H1 (cell line): ENCODE measurements around the gene TNF. TPM values are rescaled to one million over a fixed set of nuclear protein-coding genes. Genes with fewer than 3 reads are reported as not detected.

Experiments
- GTF2F1 ChIP-seq: IDR thresholded peaks from 2 replicates; pipeline ENCODE4 v1.6.1; 2012; ENCODE audit warnings: low read depth, low read length, improper control_type of control experiment, borderline replicate concordance
- HDAC2 ChIP-seq, 2 experiments: fragments of 300-600 bp in 1 of 2; sonication (generic) in 1 of 2; IDR thresholded peaks; 2 replicates each; pipeline ENCODE4 v1.6.1; 2011 to 2012; ENCODE audit warnings: low read depth in 2 of 2, low read length in 2 of 2, mild to moderate bottlenecking in 2 of 2, moderate library complexity in 2 of 2, borderline replicate concordance in 1 of 2, inconsistent platforms in 1 of 2
- MAFK ChIP-seq: IDR thresholded peaks from 2 replicates; pipeline ENCODE4 v1.6.1; 2012; ENCODE audit warnings: low read depth, mild to moderate bottlenecking, improper control_type of control experiment, low read length
- NRF1 ChIP-seq: IDR thresholded peaks from 2 replicates; pipeline ENCODE4 v1.6.1; 2011; ENCODE audit warnings: mild to moderate bottlenecking, low read depth, low read length, improper control_type of control experiment
- RAD21 ChIP-seq, 2 experiments: IDR thresholded peaks in 1 of 2; conservative IDR thresholded peaks in 1 of 2; 2 replicates each; pipeline ENCODE4 v1.6.1; 2011; ENCODE audit warnings: low read depth in 2 of 2, low read length in 2 of 2, improper control_type of control experiment in 1 of 2, inconsistent platforms in 1 of 2, mild to moderate bottlenecking in 1 of 2, moderate library complexity in 1 of 2
- TAF1 ChIP-seq: IDR thresholded peaks from 2 replicates; pipeline ENCODE4 v1.6.1; 2011; ENCODE audit warnings: mild to moderate bottlenecking, low read depth, low read length
- TAF7 ChIP-seq: optimal IDR thresholded peaks from 2 replicates; pipeline ENCODE3; 2011; ENCODE audit warnings: low read depth, mild to moderate bottlenecking, inconsistent platforms, low read length, moderate library complexity, borderline replicate concordance
- TBP ChIP-seq: IDR thresholded peaks from 2 replicates; pipeline ENCODE4 v1.6.1; 2011; ENCODE audit warnings: low read depth, low read length, improper control_type of control experiment
- polyA plus RNA-seq, 7 experiments: library from polyadenylated mRNA; depleted of rRNA in 3 of 7; stranded (reverse) in 5 of 7; unstranded in 2 of 7; fragments of >200 nt in 5 of 7; fragments of 200-250 nt in 2 of 7; gene quantifications; 1 replicate in 5 of 7; 2 replicates in 1 of 7; 4 replicates in 1 of 7; pipeline versions ENCODE4 v1.2.1 to v1.2.3, GENCODE V29; 2011 to 2013; ENCODE audit warnings: missing spikeins in 2 of 7, mixed read lengths in 2 of 7
- total RNA-seq: library from RNA; stranded (reverse); fragmentation: NEBNext Ultra II Directional; extraction: Animal tissue kit (Norgen Biotek cat#: 25700); gene quantifications from 2 replicates; pipeline ENCODE4 v1.2.1, GENCODE V29; 2021
- TF ChIP-seq, protein P1 (sequence below): fragments of 300-600 bp; sonication (generic); IDR thresholded peaks from 2 replicates; pipeline ENCODE4 v1.7.1; 2012; ENCODE audit warnings: low read length, moderate library complexity, mild to moderate bottlenecking, inconsistent platforms; ENCODE audit not compliant: insufficient replicate concordance

TNF gene
- total and polyA plus RNA-seq, 2 of the 8 experiments (the other 6 are each of a cell fraction or from before 2014, with no cell fraction given) = not detected

DNA sequence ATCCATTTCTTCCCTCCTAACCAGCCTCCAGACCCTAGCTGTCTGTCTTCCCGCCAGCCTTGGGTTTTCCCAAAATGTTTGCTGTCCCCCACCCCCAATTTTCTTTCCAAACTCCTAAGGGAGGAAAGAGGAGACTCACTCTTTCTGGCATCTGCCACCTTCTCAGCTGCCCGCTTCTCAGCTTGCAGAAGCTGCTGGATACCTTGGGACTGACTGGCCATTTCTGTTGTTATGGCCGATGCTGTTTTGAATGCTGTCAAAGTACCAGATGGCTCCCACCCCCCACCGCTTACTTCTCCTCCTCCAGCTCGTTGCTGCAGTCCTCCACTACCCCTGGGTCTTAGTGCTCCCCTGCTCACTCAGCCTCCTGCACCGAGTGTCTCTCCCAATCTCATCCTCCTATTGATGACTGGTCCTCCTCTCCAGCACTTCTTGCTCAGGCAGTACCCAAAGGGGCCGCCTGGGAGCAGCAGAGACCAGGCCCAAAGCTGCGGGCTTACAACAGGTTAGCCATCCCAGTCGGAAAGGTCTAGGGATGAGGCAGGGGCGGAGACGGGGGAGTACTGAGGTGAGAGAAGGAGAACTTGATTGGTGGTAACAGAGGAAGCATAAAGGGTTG lies 28.9 kb upstream of the TNF start, which contains the start of gene ATP6V1G2 (continued):
- TF ChIP-seq TAF1 = peak; percentile 73
- peak in 1 of 2 experiments; percentile 80; a peak in 1 of 4 replicates for TF ChIP-seq HDAC2 (IDR thresholded peaks at IDR 0.05; ENCODE audit: borderline replicate concordance in 1 of 2, low read depth in 2 of 2, low read length in 2 of 2)
- no peak for TF ChIP-seq NRF1
- peak; percentile 99 to 100 for TF ChIP-seq RAD21 (IDR thresholded peaks at IDR 0.05 in 1 of 2, conservative IDR thresholded peaks at IDR 0.05 in 1 of 2; ENCODE audit: low read depth in 2 of 2, low read length in 2 of 2)
- TF ChIP-seq, protein P1, sequence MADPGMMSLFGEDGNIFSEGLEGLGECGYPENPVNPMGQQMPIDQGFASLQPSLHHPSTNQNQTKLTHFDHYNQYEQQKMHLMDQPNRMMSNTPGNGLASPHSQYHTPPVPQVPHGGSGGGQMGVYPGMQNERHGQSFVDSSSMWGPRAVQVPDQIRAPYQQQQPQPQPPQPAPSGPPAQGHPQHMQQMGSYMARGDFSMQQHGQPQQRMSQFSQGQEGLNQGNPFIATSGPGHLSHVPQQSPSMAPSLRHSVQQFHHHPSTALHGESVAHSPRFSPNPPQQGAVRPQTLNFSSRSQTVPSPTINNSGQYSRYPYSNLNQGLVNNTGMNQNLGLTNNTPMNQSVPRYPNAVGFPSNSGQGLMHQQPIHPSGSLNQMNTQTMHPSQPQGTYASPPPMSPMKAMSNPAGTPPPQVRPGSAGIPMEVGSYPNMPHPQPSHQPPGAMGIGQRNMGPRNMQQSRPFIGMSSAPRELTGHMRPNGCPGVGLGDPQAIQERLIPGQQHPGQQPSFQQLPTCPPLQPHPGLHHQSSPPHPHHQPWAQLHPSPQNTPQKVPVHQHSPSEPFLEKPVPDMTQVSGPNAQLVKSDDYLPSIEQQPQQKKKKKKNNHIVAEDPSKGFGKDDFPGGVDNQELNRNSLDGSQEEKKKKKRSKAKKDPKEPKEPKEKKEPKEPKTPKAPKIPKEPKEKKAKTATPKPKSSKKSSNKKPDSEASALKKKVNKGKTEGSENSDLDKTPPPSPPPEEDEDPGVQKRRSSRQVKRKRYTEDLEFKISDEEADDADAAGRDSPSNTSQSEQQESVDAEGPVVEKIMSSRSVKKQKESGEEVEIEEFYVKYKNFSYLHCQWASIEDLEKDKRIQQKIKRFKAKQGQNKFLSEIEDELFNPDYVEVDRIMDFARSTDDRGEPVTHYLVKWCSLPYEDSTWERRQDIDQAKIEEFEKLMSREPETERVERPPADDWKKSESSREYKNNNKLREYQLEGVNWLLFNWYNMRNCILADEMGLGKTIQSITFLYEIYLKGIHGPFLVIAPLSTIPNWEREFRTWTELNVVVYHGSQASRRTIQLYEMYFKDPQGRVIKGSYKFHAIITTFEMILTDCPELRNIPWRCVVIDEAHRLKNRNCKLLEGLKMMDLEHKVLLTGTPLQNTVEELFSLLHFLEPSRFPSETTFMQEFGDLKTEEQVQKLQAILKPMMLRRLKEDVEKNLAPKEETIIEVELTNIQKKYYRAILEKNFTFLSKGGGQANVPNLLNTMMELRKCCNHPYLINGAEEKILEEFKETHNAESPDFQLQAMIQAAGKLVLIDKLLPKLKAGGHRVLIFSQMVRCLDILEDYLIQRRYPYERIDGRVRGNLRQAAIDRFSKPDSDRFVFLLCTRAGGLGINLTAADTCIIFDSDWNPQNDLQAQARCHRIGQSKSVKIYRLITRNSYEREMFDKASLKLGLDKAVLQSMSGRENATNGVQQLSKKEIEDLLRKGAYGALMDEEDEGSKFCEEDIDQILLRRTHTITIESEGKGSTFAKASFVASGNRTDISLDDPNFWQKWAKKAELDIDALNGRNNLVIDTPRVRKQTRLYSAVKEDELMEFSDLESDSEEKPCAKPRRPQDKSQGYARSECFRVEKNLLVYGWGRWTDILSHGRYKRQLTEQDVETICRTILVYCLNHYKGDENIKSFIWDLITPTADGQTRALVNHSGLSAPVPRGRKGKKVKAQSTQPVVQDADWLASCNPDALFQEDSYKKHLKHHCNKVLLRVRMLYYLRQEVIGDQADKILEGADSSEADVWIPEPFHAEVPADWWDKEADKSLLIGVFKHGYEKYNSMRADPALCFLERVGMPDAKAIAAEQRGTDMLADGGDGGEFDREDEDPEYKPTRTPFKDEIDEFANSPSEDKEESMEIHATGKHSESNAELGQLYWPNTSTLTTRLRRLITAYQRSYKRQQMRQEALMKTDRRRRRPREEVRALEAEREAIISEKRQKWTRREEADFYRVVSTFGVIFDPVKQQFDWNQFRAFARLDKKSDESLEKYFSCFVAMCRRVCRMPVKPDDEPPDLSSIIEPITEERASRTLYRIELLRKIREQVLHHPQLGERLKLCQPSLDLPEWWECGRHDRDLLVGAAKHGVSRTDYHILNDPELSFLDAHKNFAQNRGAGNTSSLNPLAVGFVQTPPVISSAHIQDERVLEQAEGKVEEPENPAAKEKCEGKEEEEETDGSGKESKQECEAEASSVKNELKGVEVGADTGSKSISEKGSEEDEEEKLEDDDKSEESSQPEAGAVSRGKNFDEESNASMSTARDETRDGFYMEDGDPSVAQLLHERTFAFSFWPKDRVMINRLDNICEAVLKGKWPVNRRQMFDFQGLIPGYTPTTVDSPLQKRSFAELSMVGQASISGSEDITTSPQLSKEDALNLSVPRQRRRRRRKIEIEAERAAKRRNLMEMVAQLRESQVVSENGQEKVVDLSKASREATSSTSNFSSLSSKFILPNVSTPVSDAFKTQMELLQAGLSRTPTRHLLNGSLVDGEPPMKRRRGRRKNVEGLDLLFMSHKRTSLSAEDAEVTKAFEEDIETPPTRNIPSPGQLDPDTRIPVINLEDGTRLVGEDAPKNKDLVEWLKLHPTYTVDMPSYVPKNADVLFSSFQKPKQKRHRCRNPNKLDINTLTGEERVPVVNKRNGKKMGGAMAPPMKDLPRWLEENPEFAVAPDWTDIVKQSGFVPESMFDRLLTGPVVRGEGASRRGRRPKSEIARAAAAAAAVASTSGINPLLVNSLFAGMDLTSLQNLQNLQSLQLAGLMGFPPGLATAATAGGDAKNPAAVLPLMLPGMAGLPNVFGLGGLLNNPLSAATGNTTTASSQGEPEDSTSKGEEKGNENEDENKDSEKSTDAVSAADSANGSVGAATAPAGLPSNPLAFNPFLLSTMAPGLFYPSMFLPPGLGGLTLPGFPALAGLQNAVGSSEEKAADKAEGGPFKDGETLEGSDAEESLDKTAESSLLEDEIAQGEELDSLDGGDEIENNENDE = no peak
- TF ChIP-seq TBP = 0 out of 2 replicates have a peak, but pooled peaks have one; percentile 43
- peak; percentile 62; the same call in 1 of the 2 replicates for TF ChIP-seq GTF2F1
- TF ChIP-seq MAFK = no peak; the same call in 1 of the 2 replicates
- TF ChIP-seq TAF7 = peak; percentile 54
